Measurements from ENCODE around the gene DGCR8.

GRCh38 chr22:20094197-20094807, 14.3 kb downstream of the DGCR8 start:
- TF ChIP-seq CTCF (IDR thresholded peaks at IDR 0.05; ENCODE audit: low read depth, low read length, poor library complexity, severe bottlenecking) (no peak), EZH2phosphoT487 (IDR thresholded peaks at IDR 0.05; ENCODE audit: borderline replicate concordance, low read length) (no peak)

Measured in DOHH2 (cell line).